Measurements from ENCODE around the gene ALDH3A2.

ALDH3A2 gene

GRCh38 chr17:19671433-19671832 is 22.9 kb downstream of the ALDH3A2 start:
- TF ChIP-seq KLF9 (tag by site-specific recombination; IDR thresholded peaks at IDR 0.05; ENCODE audit: low read depth) (no peak), ZNF423 (tag by site-specific recombination; IDR thresholded peaks at IDR 0.05) (no peak), ZNF624 (tag by site-specific recombination; IDR thresholded peaks at IDR 0.05) (no peak), ZFP69B (tag by site-specific recombination; IDR thresholded peaks at IDR 0.05) (no peak), SP2 (tag by site-specific recombination; IDR thresholded peaks at IDR 0.05) (no peak), ZNF248 (tag by site-specific recombination; IDR thresholded peaks at IDR 0.05) (no peak), BCL11B (tag by site-specific recombination; IDR thresholded peaks at IDR 0.05; ENCODE audit: low read depth) (no peak), ZNF837 (tag by site-specific recombination; IDR thresholded peaks at IDR 0.05) (no peak), ZSCAN18 (tag by site-specific recombination; IDR thresholded peaks at IDR 0.05) (no peak), ZNF548 (tag by site-specific recombination; IDR thresholded peaks at IDR 0.05) (no peak), GFI1B (tag by site-specific recombination; IDR thresholded peaks at IDR 0.05) (no peak), ZNF830 (tag by site-specific recombination; IDR thresholded peaks at IDR 0.05; ENCODE audit: low read depth) (no peak), ZNF843 (tag by site-specific recombination; IDR thresholded peaks at IDR 0.05) (no peak)
- TF ChIP-seq, protein P1, sequence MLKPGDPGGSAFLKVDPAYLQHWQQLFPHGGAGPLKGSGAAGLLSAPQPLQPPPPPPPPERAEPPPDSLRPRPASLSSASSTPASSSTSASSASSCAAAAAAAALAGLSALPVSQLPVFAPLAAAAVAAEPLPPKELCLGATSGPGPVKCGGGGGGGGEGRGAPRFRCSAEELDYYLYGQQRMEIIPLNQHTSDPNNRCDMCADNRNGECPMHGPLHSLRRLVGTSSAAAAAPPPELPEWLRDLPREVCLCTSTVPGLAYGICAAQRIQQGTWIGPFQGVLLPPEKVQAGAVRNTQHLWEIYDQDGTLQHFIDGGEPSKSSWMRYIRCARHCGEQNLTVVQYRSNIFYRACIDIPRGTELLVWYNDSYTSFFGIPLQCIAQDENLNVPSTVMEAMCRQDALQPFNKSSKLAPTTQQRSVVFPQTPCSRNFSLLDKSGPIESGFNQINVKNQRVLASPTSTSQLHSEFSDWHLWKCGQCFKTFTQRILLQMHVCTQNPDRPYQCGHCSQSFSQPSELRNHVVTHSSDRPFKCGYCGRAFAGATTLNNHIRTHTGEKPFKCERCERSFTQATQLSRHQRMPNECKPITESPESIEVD (tag by site-specific recombination; IDR thresholded peaks at IDR 0.05): no peak
- TF ChIP-seq, protein P2, sequence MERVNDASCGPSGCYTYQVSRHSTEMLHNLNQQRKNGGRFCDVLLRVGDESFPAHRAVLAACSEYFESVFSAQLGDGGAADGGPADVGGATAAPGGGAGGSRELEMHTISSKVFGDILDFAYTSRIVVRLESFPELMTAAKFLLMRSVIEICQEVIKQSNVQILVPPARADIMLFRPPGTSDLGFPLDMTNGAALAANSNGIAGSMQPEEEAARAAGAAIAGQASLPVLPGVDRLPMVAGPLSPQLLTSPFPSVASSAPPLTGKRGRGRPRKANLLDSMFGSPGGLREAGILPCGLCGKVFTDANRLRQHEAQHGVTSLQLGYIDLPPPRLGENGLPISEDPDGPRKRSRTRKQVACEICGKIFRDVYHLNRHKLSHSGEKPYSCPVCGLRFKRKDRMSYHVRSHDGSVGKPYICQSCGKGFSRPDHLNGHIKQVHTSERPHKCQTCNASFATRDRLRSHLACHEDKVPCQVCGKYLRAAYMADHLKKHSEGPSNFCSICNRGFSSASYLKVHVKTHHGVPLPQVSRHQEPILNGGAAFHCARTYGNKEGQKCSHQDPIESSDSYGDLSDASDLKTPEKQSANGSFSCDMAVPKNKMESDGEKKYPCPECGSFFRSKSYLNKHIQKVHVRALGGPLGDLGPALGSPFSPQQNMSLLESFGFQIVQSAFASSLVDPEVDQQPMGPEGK (tag by site-specific recombination; IDR thresholded peaks at IDR 0.05): no peak
- Histone ChIP-seq H3K4me1 (ENCODE audit: control insufficient read depth, insufficient read depth, low read length) (no peaks in the 10 kb centered on the region), H3K27ac (ENCODE audit: extremely low read depth, low read depth, low read length) (no peak overlapping the region), H3K9me3 (ENCODE audit: control insufficient read depth, insufficient read depth, low read depth, low read length) (no peaks in the 10 kb centered on the region), H3K4me3 (ENCODE audit: low read depth, low read length) (no peak overlapping the region), H3K36me3 (ENCODE audit: control insufficient read depth in 2 of 2, insufficient read depth in 1 of 2, low read length in 2 of 2) (peaks cover 29 to 50% of the 10 kb centered on the region in 2 experiments)
- CTCF ChIA-PET: interaction anchor here (1.1 kb wide), 1 partner anchor 25 kb away, joined by 6 read pairs; no protein-coding TSS in a partner anchor
- POLR2A ChIA-PET: interaction anchor here (1.7 kb wide), 1 partner anchor 23 kb away, joined by 7 read pairs; the partner anchor contains the start of gene ALDH3A2

DNA sequence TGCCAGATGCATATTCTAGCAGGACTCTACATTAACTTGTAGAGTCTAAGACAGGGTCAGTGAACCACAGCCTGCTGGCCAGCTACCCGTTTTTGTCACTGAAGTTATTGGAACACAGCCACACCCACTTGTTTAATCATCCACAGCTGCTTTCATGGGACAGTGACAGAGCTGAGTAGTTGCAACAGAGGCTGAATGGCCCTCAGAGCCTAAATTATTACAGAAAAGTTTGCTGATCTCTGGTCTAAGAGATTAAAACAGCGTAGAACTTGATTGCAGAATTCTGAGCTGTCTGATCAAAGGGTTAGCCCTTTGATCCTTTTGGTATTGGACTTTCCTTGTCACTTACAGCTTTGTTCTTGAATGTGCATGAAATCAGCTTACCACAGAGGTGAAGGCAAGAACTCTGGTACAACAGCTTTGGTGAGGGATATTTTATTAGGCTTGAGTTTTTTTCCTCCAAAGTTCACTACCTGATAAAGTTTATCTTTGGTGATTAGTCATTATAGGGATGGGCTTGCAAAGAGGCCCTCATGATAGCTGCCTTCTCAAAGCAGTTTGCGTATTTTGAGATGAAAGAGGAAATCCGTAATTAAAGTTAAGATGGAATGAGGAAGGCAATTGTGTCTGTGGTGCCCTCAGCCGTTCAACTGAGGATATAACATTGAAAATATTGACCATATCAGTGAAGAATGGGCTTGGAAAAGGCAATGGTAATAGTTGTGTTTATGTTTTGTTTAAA is 23.6 kb downstream of the ALDH3A2 start:
- Histone ChIP-seq H3K4me3 (ENCODE audit: low read depth, low read length) (no peak overlapping the region), H3K4me1 (ENCODE audit: control insufficient read depth, insufficient read depth, low read length) (no peaks in the 10 kb centered on the region), H3K27ac (ENCODE audit: extremely low read depth, low read depth, low read length) (no peak overlapping the region), H3K36me3 (ENCODE audit: control insufficient read depth in 2 of 2, insufficient read depth in 1 of 2, low read length in 2 of 2) (peaks cover 29 to 57% of the 10 kb centered on the region in 2 experiments; a peak in 2 of 3 replicates), H3K9me3 (ENCODE audit: control insufficient read depth, insufficient read depth, low read depth, low read length) (no peaks in the 10 kb centered on the region)
- ChIA-PET POLR2A (interaction anchor here (1.7 kb wide), 1 partner anchor 24 kb away, joined by 7 read pairs; the partner anchor contains the start of gene ALDH3A2), CTCF (interaction anchor here (0.6 to 1.1 kb wide), 3 partner anchors 24 to 91 kb away, joined by 3 to 6 read pairs (median 3); partner anchors contain the start of gene ALDH3A2)
- TF ChIP-seq PRDM2 (tag by site-specific recombination; IDR thresholded peaks at IDR 0.05; ENCODE audit: borderline replicate concordance) (no peak), HOXC10 (CRISPR knock-in tag; IDR thresholded peaks at IDR 0.05) (no peak), BCL11A (tag by site-specific recombination; IDR thresholded peaks at IDR 0.05; ENCODE audit: low read depth) (no peak), ZNF302 (tag by site-specific recombination; IDR thresholded peaks at IDR 0.05; ENCODE audit: low read depth) (no peak)
- TF ChIP-seq, protein P3, sequence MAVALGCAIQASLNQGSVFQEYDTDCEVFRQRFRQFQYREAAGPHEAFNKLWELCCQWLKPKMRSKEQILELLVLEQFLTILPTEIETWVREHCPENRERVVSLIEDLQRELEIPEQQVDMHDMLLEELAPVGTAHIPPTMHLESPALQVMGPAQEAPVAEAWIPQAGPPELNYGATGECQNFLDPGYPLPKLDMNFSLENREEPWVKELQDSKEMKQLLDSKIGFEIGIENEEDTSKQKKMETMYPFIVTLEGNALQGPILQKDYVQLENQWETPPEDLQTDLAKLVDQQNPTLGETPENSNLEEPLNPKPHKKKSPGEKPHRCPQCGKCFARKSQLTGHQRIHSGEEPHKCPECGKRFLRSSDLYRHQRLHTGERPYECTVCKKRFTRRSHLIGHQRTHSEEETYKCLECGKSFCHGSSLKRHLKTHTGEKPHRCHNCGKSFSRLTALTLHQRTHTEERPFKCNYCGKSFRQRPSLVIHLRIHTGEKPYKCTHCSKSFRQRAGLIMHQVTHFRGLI (tag by site-specific recombination; IDR thresholded peaks at IDR 0.05): no peak
